Chondrocyte (in vitro differentiated cells): ENCODE data around the gene TSPAN9. TPM values are rescaled to one million over a fixed set of nuclear protein-coding genes. Genes with fewer than 3 reads are reported as not detected.

ENCODE experiments used
- DNase-seq: peaks from one replicate; pipeline ENCODE4 v3.0.0; 2021; ENCODE audit warnings: mixed read lengths, low spot score
- H3K27ac Mint-ChIP-seq: one replicate; pipeline ENCODE4 v1.8.0; 2021; ENCODE audit warnings: mild to moderate bottlenecking, moderate library complexity, mixed read lengths; ENCODE audit not compliant: unreplicated experiment
- H3K27me3 Mint-ChIP-seq: 2 replicates; pipeline ENCODE4 v1.8.0; 2021; ENCODE audit warnings: low read depth, mixed read lengths
- H3K36me3 Mint-ChIP-seq: 2 replicates; pipeline ENCODE4 v1.8.0; 2021; ENCODE audit warnings: low read depth, mixed read lengths
- H3K4me1 Mint-ChIP-seq: 2 replicates; pipeline ENCODE4 v1.8.0; 2021; ENCODE audit warnings: low read depth, mild to moderate bottlenecking, mixed read lengths
- H3K4me3 Mint-ChIP-seq: one replicate; pipeline ENCODE4 v1.8.0; 2021; ENCODE audit warnings: mild to moderate bottlenecking, moderate library complexity, mixed read lengths; ENCODE audit not compliant: unreplicated experiment
- H3K9me3 Mint-ChIP-seq: 2 replicates; pipeline ENCODE4 v1.8.0; 2021; ENCODE audit warnings: low read depth, mixed read lengths
- total RNA-seq: library from RNA; stranded (reverse); gene quantifications from 3 replicates; pipeline ENCODE4 v1.2.1, GENCODE V29; 2021
- TF ChIP-seq, protein P1 (sequence below): fragments of 200-600 bp; sonication (generic); IDR thresholded peaks from 2 replicates; pipeline ENCODE4 v1.5.0; 2021; ENCODE audit warnings: antibody characterized with exemption, mild to moderate bottlenecking, moderate library complexity

TSPAN9 gene
- total RNA-seq, 1 donor from 2014 or later: 50.4 TPM

DNA sequence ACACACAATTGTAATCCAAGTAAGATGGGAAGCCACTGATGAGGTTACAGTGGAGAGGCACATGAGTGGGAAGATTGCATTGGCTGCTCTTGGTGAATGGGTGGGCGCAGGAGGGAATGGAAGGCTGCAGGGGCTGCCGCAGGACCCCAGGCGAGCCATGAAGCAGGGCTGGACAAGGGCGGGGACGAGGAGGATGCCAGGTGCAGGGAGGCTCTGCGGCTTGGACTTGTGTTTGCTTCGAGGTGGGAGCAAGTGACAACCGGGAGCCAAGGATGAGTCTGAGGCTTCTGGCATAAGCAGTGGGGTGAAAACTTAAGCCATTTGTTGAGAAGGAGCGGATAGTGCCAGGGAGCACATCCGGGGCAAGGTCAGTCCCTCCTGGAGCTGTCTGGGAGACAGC is 115.0 kb downstream of the TSPAN9 start:
- Mint-ChIP-seq H3K36me3 (no peaks in the 10 kb centered on the region), H3K4me1 (peaks cover 15% of the 10 kb centered on the region), H3K4me3 (no peak overlapping the region), H3K9me3 (no peaks in the 10 kb centered on the region), H3K27ac (no peak overlapping the region), H3K27me3 (peaks cover 1% of the 10 kb centered on the region)
- TF ChIP-seq, protein P1, sequence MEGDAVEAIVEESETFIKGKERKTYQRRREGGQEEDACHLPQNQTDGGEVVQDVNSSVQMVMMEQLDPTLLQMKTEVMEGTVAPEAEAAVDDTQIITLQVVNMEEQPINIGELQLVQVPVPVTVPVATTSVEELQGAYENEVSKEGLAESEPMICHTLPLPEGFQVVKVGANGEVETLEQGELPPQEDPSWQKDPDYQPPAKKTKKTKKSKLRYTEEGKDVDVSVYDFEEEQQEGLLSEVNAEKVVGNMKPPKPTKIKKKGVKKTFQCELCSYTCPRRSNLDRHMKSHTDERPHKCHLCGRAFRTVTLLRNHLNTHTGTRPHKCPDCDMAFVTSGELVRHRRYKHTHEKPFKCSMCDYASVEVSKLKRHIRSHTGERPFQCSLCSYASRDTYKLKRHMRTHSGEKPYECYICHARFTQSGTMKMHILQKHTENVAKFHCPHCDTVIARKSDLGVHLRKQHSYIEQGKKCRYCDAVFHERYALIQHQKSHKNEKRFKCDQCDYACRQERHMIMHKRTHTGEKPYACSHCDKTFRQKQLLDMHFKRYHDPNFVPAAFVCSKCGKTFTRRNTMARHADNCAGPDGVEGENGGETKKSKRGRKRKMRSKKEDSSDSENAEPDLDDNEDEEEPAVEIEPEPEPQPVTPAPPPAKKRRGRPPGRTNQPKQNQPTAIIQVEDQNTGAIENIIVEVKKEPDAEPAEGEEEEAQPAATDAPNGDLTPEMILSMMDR: no peak
- no peak for DNase-seq

DNA sequence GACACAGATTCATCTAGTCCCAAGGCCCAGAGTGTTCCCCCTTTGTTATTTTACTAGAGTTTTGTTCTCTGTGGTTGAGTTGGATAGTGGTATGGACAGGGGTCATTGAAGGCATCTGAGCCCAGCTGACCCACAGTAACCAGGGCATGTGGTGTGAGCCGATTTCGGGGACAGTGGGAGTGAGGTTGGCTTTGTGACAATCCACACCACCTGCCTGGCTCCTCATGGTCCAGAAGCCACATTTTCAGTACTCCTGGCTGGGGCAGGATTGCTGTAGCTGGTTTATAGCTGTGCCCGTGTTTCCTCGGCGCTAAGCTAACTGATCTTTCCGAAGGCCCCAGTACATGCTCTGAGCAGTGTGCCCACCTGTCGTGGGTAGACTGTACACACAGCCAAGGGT is 116.0 kb downstream of the TSPAN9 start:
- no peak for DNase-seq
- Mint-ChIP-seq H3K4me3 (no peak overlapping the region), H3K4me1 (peaks cover 10% of the 10 kb centered on the region), H3K36me3 (no peaks in the 10 kb centered on the region), H3K9me3 (no peaks in the 10 kb centered on the region), H3K27me3 (peaks cover 1% of the 10 kb centered on the region), H3K27ac (no peak overlapping the region)
- TF ChIP-seq, protein P1: no peak

DNA sequence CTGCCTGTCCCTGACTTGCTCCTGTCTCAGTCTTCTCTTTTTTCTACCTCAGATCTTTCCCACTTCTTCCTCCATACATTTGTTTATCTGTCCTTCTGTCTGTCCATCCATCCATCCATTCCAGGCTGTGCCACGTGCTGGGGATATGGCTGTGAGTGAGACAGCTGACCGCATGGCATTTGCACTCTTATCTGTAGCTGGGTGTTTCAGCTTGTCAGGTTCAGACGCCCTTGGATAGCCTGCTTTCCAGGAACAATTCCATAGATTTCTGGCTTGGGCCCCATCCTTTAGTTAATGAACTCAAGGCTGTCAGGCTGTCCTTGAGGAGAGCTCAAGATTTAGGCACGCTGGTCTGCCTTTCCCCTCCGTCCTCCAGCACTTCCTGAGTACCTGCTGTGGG is 116.6 kb downstream of the TSPAN9 start:
- TF ChIP-seq, protein P1: no peak
- no peaks in the 10 kb centered on the region for H3K36me3 Mint-ChIP-seq

DNA sequence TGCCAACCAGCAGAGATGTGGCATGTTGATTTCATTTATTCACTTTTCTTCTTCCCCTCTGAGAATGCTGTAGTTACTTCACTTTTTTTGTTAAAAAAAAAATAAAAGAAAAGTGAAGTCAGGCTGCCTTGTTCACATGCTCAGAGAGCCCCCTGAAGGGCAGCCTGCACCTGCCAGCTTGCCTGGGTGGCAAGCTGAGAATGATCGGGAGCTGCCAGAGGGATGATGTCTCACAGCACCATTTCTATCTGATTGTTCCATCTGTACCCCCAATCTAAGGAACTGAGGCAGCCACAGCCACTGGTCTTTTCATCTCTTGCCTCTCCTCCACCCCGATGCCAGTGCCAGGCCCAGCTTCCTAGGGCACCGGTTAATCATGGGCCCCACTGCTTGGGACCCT is 118.2 kb downstream of the TSPAN9 start:
- DNase-seq: no peak
- Mint-ChIP-seq H3K4me1 (peaks cover 4% of the 10 kb centered on the region), H3K9me3 (no peaks in the 10 kb centered on the region), H3K4me3 (no peak overlapping the region), H3K27ac (no peak overlapping the region), H3K27me3 (peaks cover 1% of the 10 kb centered on the region), H3K36me3 (peaks cover 2% of the 10 kb centered on the region)
- TF ChIP-seq, protein P1: no peak

More for the DNA sequence above, 116.6 kb downstream of the TSPAN9 start:
- Mint-ChIP-seq H3K9me3 (no peaks in the 10 kb centered on the region), H3K27ac (no peak overlapping the region), H3K4me1 (peaks cover 4% of the 10 kb centered on the region), H3K27me3 (peaks cover 1% of the 10 kb centered on the region), H3K4me3 (no peak overlapping the region)
- DNase-seq: no peak

DNA sequence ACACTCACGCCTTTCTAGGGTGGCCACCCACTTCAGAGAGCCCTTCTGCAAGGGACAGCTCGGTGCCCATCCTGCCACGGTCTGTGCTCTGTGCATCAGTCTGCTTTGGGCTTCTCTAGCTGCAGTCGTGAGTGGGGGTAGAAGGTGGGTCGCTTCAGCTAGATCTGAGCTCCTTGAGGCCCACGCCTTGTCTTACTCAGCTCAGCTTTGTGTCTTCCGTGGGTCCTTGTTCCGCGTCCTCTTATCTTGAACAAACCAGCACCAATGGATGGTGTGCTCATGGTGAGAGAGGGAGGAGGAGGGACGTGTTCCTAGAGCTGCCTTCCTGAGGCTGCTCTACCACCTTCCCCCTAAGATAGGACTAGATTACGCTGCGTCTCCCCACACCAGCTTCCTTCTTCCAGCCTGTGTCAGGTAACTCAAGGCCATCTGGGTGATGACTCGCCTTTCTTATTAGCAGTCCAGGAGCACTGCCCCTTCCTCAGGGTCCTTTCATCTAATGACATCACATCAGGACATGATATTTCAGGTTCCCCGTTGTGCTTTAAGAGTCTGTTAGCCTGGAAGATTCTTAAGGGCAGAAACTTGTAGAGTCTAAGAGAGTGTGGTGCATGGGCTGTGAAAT is 118.8 kb downstream of the TSPAN9 start:
- Mint-ChIP-seq H3K4me1 (peaks cover 4% of the 10 kb centered on the region), H3K36me3 (peaks cover 2% of the 10 kb centered on the region), H3K27ac (no peak overlapping the region), H3K27me3 (no peaks in the 10 kb centered on the region), H3K9me3 (no peaks in the 10 kb centered on the region), H3K4me3 (no peak overlapping the region)
- no peak for DNase-seq
- TF ChIP-seq, protein P1: no peak
